RWPE1 (cell line): ENCODE measurements around the gene SELENOO.

Source experiments
- CTCF ChIA-PET: fragments of 350-600 bp; sonication (Branson Sonifier 250); formaldehyde crosslinking; extraction: SDS; loops from one replicate; lab custom pipeline; 2021; lab: Yijun Ruan, JAX
- POLR2A ChIA-PET: fragments of 400-600 bp; formaldehyde crosslinking; extraction: SDS; loops from one replicate; lab custom pipeline; 2020; ENCODE audit warnings: antibody characterized with exemption; ENCODE audit not compliant: low non-redundant PET; lab: Yijun Ruan, JAX
- DNase-seq: peaks from one replicate; pipeline ENCODE4 v3.0.0; 2012; ENCODE audit warnings: low spot score
- H3K27ac ChIP-seq: fragments of 450-650 bp; 2 replicates; pipeline ENCODE4 v1.5.1; 2017
- TF ChIP-seq, protein P1 (sequence below): fragments of 450-650 bp; conservative IDR thresholded peaks from 2 replicates; pipeline ENCODE4 v1.5.1; 2017; ENCODE audit warnings: low read depth, mild to moderate bottlenecking

Gene SELENOO

GRCh38 chr22:50186181-50186714 lies 14.6 kb upstream of the SELENOO start:
- ChIA-PET POLR2A (no interaction called here), CTCF (no interaction called here)
- no peak for DNase-seq
- TF ChIP-seq, protein P1, sequence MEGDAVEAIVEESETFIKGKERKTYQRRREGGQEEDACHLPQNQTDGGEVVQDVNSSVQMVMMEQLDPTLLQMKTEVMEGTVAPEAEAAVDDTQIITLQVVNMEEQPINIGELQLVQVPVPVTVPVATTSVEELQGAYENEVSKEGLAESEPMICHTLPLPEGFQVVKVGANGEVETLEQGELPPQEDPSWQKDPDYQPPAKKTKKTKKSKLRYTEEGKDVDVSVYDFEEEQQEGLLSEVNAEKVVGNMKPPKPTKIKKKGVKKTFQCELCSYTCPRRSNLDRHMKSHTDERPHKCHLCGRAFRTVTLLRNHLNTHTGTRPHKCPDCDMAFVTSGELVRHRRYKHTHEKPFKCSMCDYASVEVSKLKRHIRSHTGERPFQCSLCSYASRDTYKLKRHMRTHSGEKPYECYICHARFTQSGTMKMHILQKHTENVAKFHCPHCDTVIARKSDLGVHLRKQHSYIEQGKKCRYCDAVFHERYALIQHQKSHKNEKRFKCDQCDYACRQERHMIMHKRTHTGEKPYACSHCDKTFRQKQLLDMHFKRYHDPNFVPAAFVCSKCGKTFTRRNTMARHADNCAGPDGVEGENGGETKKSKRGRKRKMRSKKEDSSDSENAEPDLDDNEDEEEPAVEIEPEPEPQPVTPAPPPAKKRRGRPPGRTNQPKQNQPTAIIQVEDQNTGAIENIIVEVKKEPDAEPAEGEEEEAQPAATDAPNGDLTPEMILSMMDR = no peak
- H3K27ac ChIP-seq = peak overlapping the region; percentile 97

DNA sequence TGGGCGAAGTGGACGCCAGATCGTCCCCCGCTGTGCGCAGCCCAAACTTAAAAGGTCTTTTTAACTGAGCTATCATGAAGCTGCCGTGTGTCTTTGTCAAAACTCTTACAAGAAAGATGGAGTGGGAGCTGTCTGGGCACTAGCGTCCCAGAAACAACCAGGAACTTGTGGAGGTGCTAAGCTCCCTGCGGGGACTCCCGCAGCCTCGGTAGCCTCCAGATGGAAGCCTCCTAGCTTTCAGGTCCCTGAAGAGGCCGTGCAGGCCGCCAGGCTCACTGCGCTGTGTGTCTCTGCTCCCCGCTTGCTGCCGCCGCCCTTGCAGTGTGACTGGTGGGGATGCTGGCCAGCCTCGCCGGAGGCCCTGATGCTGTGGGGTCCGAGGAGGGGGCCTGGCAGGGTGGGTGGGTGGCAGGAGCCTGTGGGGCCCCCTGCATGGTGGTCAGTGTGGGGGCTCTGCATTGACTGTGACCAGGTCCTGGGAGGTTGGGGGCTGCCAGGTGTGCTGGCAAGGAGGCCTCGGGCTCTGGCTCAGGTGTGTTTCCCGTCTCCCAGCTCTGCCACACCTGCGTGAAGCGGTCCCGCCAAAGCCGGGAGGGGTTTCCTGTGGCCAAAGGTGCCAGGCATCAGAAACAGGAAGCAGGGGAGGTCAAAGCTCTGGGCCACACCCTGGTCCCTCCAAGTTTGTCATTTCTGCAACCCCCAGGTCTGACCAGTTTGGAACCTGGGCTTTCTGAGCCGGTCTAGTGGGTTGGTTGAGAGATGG lies 13.9 kb upstream of the SELENOO start:
- POLR2A ChIA-PET = no interaction called here
- DNase-seq = no peak
- peak overlapping the region; percentile 97 for H3K27ac ChIP-seq
- TF ChIP-seq, protein P1 = no peak
- CTCF ChIA-PET = interaction anchor here (0.7 to 1.0 kb wide), 2 partner anchors 41 to 157 kb away, joined by 3 read pairs; no protein-coding TSS in a partner anchor

- ChIA-PET POLR2A (no interaction called here), CTCF (no interaction called here)
- DNase-seq = no peak
- TF ChIP-seq, protein P1 = no peak
- peak overlapping the region; percentile 97 for H3K27ac ChIP-seq
These were observed 12.5 kb upstream of the SELENOO start for GRCh38 chr22:50188356-50188755.

- ChIA-PET POLR2A (interaction anchor here (0.5 kb wide), 1 partner anchor 227 kb away, joined by 3 read pairs; no protein-coding TSS in a partner anchor), CTCF (no interaction called here)
- no peak for DNase-seq
- TF ChIP-seq, protein P1 = no peak
- H3K27ac ChIP-seq = peak overlapping the region; percentile 97
These were observed 11.5 kb upstream of the SELENOO start for GRCh38 chr22:50189184-50189848.

GRCh38 chr22:50189849-50190181 lies 11.0 kb upstream of the SELENOO start:
- DNase-seq = no peak
- CTCF ChIA-PET = no interaction called here
- TF ChIP-seq, protein P1 = no peak
- POLR2A ChIA-PET = interaction anchor here (0.5 kb wide), 1 partner anchor 227 kb away, joined by 3 read pairs; no protein-coding TSS in a partner anchor
- peak overlapping the region; percentile 97 for H3K27ac ChIP-seq

GRCh38 chr22:50190182-50190940 lies 10.4 kb upstream of the SELENOO start:
- ChIA-PET POLR2A (interaction anchor here (0.5 kb wide), 1 partner anchor 254 kb away, joined by 4 read pairs; no protein-coding TSS in a partner anchor), CTCF (interaction anchor here (0.5 to 0.6 kb wide), 2 partner anchors 18 to 185 kb away, joined by 4 read pairs; no protein-coding TSS in a partner anchor)
- TF ChIP-seq, protein P1 = peak; percentile 47
- H3K27ac ChIP-seq = peak overlapping the region; percentile 97
- DNase-seq = peak; percentile 62
